ENCODE results near the gene HIVEP2.
"Not testable (repeated sequence)": the region's sequence is repeated elsewhere in the genome, so short reads cannot be mapped to it uniquely, and the experiment has no call there.

HIVEP2 gene

GRCh38 chr6:142945049-142945445, at the start of gene HIVEP2:
TSS of gene HIVEP2 (minus strand) at chr6:142945176. CDS start at chr6:142774738, 170,438 bp downstream.
- peak; percentile 71 to 74 (median 74) for DNase-seq (ENCODE audit: low read depth in 2 of 3, low spot score in 2 of 3)

GRCh38 chr6:142993977-142994376, 49.0 kb upstream of the HIVEP2 start:
- DNase-seq (ENCODE audit: low read depth in 2 of 3, low spot score in 2 of 3) = no peak

DNA sequence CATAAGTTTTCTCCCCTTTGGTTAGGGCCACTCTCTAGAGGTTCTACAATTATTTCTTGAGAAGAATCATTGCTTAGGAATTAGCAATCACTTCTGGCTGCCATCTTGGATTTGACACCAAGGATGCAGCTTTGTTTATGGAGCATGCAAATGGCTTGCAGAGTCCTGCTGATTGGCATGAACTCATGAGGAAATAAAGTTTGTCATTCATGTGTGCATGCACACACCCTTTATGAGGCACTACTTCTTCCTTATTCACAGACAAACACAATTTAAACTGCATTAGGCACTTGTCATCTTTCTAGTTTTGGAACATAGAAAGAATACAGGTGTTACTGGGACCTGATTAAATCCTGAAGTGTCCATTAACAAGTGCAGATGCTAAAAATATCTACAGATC, 42.5 kb upstream of the HIVEP2 start:
- DNase-seq (ENCODE audit: low read depth in 2 of 3, low spot score in 2 of 3) = no peak

DNA sequence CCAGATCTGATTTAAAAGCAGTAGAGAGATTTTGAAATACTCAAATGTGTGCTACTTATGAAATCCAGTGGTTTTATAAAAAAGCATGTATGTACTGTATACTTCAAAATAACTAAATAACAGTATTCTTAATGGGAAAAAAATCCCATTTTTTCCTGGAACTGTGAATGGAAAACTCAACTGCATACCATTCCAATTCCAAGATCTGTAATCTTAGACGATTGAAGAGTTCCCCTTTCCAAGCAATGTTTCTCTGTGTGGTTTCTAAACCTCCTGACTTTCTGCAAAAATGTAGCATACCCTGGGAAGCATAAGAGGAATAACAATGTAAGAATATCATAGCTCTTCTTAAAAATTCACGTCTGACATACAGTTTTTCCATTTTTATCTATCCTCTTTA, 40.3 kb upstream of the HIVEP2 start:
- DNase-seq (ENCODE audit: low read depth in 2 of 3, low spot score in 2 of 3) = no peak

GRCh38 chr6:142984386-142984785, 39.4 kb upstream of the HIVEP2 start:
- DNase-seq (ENCODE audit: low read depth in 2 of 3, low spot score in 2 of 3) = no peak

GRCh38 chr6:142975365-142975764, 30.4 kb upstream of the HIVEP2 start:
- no peak for DNase-seq (ENCODE audit: low read depth in 2 of 3, low spot score in 2 of 3)

DNA sequence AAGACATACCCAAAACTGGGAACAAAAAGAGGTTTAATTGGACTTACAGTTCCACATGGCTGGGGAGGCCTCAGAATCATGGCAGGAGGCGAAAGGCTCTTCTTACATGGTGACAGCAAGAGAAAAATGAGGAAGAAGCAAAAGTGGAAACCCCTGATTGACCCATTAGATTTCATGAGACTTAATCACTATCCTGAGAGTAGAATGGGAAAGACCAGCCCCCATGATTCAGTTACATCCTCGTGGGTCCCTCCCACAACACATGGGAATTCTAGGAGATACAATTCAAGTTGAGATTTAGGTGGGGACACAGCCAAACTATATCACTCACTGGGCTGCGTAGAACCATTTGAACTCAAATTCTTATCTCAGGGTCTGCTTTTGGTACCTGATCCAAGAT, 26.0 kb upstream of the HIVEP2 start:
- not testable (repeated sequence) for DNase-seq (ENCODE audit: low read depth in 2 of 3, low spot score in 2 of 3)

- no peak for DNase-seq (ENCODE audit: low read depth in 2 of 3, low spot score in 2 of 3)
Observed at GRCh38 chr6:142968601-142969000, 23.6 kb upstream of the HIVEP2 start.

DNA sequence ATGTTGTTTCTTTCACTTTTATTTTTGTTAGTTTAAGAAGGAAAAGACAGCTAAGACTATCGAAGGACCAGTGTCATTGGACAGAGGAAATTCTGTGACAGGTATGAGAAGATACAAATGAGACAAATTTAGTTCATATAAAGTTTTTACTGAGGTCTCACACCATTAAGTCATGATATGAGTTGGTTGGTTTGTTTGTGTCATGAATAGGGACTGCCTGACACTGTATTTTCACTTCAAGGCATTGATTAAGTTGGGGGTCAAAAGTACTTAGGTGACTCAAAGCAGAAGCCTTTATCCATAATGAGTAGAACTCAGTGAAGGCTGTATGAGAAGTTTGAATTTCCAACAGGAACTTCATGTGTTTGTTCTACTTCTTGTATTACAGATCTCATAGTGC, 21.3 kb upstream of the HIVEP2 start:
- no peak for DNase-seq (ENCODE audit: low read depth in 2 of 3, low spot score in 2 of 3)

GRCh38 chr6:142965164-142965563, 20.2 kb upstream of the HIVEP2 start:
- no peak for DNase-seq (ENCODE audit: low read depth in 2 of 3, low spot score in 2 of 3)

GRCh38 chr6:142960098-142960497, 15.1 kb upstream of the HIVEP2 start:
- DNase-seq (ENCODE audit: low read depth in 2 of 3, low spot score in 2 of 3) = no peak

DNA sequence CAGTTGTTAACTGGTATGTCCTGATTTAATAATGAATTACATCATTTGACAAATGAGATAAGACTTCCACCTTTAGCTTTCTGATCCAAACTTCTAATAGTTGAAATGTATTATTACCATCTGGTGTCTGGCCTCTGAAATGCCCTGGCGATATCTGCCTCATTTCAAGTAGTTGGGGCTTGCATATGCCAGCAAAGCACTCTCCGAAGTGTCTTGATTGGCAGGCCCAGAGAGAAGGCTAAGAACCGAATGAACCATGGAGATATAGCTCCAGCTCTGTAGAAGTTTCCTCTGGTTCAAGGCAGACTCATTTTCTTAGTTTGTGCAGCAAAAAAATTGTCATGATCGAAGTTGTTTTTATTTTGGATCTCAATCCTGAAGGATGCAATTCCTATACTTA, 13.4 kb upstream of the HIVEP2 start:
- no peak for DNase-seq (ENCODE audit: low read depth in 2 of 3, low spot score in 2 of 3)

GRCh38 chr6:142956726-142957125, 11.8 kb upstream of the HIVEP2 start:
- DNase-seq (ENCODE audit: low read depth in 2 of 3, low spot score in 2 of 3) = no peak

DNA sequence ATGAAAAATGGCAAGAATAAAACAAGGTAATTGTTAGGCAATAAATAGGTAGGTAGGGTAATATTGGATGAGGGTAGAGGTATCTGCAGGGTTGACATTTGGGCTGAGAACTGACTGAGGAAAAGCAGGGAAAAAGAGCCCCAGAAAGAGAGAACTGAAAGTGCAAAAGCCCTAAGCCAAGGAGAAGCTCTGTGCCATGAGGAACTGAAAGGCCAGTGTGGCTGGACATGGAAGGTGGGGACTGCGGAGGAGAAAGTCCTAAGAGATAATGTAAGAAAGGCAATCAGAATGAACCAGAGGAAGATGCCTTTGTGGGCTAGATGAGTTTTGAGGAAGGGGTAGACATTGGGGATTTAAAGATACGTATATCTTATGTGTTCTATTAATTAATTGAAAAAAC, 9.9 kb upstream of the HIVEP2 start:
- DNase-seq (ENCODE audit: low read depth in 2 of 3, low spot score in 2 of 3) = no peak

DNA sequence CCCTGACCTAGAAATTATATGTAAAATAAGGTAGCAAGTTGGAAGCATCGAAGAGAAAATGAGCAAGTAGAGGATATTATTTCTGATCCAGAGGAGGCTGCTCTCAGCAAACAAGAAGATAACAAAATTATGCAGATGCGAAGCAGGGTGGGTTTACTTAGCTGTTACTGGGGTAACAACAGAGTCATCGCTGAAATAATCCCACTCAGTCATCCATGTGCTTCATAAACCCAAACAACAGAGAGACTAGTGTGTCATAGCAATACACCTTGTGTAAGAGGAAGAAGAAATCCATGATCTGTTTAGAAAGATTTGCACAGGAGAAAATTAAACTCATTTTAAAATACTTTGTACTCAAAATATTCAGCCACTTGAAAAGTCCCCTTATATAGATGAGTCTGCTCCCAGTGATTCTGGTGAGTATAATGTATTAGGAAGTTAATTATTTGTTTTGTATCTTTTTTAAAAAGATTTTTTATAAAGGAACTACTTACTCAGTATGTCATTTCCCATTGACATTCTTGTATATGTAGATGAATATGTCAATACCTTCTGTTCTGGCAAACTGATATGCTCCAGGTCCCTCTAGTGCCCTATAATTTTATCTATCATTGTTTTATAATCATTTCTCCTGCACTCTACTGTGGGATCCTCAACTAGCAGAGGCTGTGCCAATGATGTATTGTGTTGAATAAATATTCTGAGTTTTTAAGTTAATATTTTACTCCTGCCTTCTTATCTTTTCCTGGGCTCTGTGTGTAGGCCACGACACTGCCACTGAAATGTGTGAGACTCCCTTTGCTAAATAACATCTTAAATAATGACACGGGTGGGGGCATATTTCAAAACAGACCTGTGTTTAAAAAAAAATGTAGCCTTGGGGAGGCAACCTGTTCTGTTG, 8.6 kb upstream of the HIVEP2 start:
- no peak for DNase-seq (ENCODE audit: low read depth in 2 of 3, low spot score in 2 of 3)

GRCh38 chr6:142952614-142953013, 7.6 kb upstream of the HIVEP2 start:
- no peak for DNase-seq (ENCODE audit: low read depth in 2 of 3, low spot score in 2 of 3)

DNA sequence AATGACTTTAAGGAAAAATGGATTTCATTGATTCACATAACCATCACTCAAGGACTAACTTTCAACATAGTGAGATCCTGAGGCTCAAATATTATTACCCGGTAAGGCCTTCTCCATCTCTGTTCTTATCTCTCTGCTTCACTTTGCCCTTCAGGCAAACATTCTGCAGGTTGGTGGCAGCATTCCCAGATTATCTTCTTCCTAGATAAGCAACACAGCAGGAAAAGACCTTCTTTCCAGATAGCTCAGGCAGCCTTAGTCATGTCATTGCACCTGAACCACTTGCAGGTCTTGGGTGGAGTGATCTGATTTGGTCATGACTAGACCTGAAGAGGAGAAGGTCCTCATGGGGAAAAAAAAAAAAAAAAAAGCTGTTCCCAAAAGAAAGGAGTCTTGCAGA, 5.3 kb upstream of the HIVEP2 start:
- no peak for DNase-seq (ENCODE audit: low read depth in 2 of 3, low spot score in 2 of 3)

DNA sequence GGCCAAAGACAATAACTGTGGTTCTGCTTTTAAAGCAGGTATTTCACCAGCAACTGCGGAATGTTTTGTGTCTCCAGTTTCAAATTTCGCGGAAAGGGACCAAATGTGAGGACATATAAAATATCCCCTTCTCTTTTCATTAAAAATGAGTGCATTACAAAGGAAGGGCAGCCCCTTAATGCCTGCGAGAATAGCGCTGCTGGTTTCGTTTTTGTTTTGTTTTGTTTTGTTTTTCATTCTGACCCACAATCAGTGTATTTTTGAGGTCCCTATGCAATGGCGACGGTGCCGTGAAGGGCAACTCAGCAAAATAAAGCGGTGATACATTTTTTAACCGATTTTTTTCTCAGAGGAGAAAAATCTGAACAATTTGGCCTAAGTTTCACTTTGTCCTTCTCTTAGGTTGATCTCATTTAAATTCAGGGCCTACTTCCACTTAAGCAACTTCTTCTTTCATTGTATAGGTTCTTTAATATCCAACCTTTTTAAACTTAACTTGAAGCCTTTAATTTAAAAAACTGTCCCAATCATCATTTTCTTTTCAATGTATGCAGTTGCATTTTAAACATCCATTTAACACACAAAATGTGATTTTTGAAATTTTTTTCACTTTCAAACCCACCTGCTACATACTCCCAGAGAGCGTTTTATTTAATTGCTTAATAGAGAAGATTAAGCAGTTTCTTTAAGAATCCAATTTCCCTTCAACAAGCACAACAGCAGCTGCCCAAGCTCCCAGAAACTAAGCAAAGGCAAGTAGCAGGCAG, 2.9 kb upstream of the HIVEP2 start:
- DNase-seq (ENCODE audit: low read depth in 2 of 3, low spot score in 2 of 3) = no peak

DNA sequence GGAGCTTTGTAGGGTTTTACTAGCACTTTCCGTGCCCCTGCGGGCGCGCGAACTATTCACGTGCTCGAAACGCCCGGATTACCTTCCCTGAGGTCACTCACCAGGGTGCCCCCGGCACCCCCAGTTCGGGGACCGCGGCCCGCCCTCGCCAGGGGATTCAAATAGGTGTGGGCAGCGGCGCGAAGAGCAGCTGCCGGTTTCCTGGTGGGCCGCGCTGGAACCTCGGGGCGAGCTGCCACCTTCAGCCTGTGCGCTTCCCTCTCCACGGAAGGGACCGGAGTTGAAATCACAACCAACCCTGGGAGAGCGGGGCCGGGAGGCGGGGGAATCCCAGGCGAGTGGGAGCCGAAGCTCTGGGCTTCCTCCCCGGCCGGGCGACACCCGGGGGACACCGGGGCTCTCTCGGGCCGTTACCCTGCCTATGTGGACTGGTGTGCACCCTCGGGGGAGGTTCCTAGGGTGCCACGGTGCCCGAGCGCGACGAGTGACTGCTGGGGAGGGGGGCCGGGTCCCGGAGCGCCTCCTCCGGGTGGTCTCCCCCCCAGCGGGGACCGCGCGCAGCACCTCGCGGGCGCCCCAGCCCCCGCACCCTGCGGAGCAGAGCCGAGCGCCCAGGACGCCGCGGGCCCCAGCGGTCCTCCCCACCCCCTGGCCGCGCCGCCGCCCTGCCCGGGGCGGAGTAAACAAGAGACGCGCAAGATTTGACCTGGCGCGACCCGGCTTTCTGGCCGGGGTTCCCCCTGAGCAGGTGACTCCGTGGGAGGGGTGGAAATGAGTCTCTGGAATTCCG, 2.1 kb upstream of the HIVEP2 start:
- peak; percentile 52 to 75 (median 68) for DNase-seq (ENCODE audit: low read depth in 2 of 3, low spot score in 2 of 3)

DNA sequence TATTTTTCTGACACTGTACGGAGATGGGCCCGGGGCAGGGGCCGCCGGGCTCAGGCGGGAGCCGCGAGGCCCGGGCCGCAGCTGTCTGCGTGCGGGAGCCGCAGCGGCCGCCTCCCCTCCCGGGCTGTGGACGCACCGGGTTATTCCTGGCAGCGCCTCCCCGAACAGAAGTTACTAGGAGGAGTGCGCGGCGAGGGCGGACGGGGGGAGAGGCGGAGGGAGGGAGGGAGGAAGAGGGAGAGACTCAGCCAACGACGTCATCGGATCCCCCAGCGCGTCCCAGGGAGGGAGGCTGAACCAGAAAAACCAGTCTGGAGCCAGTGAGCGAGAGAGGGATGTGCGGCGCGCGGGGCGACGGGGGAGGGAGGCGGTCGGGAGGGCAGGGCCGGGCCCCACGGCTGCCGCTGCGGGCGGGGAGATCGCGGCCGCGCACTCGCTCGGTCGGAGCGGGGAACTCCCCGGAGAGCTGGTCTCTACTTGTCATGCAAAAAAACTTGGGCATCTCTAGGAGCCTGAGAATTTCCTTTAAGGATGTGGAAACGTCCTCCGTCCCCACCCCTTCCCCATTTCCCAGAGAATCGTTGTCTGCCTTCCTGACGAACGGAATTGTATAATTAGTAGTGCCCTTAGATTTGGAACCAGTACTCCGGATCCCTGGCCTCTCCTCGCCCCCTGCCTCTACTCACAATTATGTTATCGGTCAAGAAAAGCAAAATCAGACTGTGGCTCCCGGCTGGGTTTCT, 1.4 kb upstream of the HIVEP2 start:
- peak; percentile 67 to 78 (median 71) for DNase-seq (ENCODE audit: low read depth in 2 of 3, low spot score in 2 of 3)
